ENCODE measurements around the gene MAST3.

DNA sequence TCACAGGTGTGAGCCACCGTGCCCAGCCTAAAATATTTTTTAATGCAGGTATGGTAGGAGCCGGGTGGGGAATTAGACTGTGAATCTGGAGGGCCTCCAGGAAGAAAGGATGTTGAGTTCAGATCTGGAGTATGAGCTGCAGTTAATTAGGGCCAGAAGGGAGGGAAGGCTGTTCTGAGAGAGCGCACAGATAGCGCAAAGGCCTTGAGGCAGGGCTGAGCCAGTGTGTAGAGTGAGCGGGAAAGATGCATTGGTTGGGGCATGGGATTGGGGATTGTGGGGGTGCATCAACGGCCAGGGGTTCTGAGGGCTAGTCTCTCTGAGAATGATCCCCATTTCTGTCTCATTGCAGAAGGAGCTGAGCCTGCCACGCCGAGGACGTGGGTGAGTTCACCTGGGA, 9.7 kb downstream of the MAST3 start:
- TF ChIP-seq, protein P1, sequence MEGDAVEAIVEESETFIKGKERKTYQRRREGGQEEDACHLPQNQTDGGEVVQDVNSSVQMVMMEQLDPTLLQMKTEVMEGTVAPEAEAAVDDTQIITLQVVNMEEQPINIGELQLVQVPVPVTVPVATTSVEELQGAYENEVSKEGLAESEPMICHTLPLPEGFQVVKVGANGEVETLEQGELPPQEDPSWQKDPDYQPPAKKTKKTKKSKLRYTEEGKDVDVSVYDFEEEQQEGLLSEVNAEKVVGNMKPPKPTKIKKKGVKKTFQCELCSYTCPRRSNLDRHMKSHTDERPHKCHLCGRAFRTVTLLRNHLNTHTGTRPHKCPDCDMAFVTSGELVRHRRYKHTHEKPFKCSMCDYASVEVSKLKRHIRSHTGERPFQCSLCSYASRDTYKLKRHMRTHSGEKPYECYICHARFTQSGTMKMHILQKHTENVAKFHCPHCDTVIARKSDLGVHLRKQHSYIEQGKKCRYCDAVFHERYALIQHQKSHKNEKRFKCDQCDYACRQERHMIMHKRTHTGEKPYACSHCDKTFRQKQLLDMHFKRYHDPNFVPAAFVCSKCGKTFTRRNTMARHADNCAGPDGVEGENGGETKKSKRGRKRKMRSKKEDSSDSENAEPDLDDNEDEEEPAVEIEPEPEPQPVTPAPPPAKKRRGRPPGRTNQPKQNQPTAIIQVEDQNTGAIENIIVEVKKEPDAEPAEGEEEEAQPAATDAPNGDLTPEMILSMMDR (IDR thresholded peaks at IDR 0.05) = no peak
- no peak for TF ChIP-seq EZH2 (IDR thresholded peaks at IDR 0.05; ENCODE audit: borderline replicate concordance, insufficient read depth, low read depth, low read length, poor library complexity, severe bottlenecking)
